ENCODE data around the gene CDK2.
A peak's percentile ranks its signal among the peaks of the same experiment; 100 is the strongest.

DNA sequence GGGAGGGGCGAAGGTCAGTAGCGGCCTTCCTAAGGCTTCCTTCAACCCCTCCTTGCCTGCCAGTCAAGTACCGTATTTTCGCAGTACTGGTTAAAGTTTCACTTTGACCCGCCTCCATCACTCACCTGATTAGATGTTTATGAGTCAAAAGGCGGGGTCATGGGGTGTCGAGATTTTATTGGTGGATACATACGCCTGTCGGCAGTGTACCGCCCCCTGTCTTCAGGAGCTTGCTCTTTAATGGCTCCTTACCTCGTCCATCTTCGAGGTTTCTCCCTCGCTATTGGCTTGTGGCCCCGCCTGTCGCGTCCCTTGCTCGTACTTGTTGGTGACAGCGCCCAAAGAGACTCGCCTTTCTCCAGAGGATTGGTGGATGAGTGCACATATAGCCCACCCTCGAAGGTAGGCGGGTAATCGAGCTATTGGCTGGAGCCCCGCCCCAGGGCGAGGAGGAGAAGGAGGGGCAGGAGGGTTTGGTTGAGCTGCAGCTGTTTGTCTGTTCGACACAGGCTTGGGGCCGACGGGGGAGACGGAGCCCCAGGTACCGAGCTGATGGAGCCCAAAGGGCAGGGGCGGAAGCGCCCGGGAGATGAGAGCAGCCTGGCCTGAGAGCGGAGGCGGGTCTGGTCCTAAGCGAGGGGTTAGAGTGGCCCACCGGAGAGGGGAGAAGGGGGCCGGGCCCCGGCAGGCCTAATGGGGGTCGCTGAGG lies 7.1 kb downstream of the CDK2 start, which contains the start of gene RAB5B:
- TF ChIP-seq, protein P1, sequence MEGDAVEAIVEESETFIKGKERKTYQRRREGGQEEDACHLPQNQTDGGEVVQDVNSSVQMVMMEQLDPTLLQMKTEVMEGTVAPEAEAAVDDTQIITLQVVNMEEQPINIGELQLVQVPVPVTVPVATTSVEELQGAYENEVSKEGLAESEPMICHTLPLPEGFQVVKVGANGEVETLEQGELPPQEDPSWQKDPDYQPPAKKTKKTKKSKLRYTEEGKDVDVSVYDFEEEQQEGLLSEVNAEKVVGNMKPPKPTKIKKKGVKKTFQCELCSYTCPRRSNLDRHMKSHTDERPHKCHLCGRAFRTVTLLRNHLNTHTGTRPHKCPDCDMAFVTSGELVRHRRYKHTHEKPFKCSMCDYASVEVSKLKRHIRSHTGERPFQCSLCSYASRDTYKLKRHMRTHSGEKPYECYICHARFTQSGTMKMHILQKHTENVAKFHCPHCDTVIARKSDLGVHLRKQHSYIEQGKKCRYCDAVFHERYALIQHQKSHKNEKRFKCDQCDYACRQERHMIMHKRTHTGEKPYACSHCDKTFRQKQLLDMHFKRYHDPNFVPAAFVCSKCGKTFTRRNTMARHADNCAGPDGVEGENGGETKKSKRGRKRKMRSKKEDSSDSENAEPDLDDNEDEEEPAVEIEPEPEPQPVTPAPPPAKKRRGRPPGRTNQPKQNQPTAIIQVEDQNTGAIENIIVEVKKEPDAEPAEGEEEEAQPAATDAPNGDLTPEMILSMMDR (IDR thresholded peaks at IDR 0.05) = peak in 3 of 7 experiments; percentile 31 to 52 (median 50)
- TF ChIP-seq EP300 (IDR thresholded peaks at IDR 0.05) (no peak), POLR2AphosphoS5 (IDR thresholded peaks at IDR 0.05) (peak; percentile 74 to 99 (median 98))

All from stomach (tissue), 4 donors.